ENCODE data around the gene UBE2Z. TPM values are rescaled to one million over a fixed set of nuclear protein-coding genes. Genes with fewer than 3 reads are reported as not detected.
"Not testable (repeated sequence)": the region's sequence is repeated elsewhere in the genome, so short reads cannot be mapped to it uniquely, and the experiment has no call there.

UBE2Z gene
- total and polyA plus RNA-seq, 5 donors from 2014 or later = 59.2 to 98.3 (median 70.5) TPM

- not testable (repeated sequence) for H3K4me3 ChIP-seq (ENCODE audit: low read depth, low read length); H3K4me1 Mint-ChIP-seq; ATAC-seq (ENCODE audit: low read depth in 2 of 2); H3K27me3 Mint-ChIP-seq; H3K9me3 Mint-ChIP-seq; H3K4me3 Mint-ChIP-seq; H3K27ac ChIP-seq (ENCODE audit: insufficient read depth, low read length, poor library complexity, severe bottlenecking); H3K4me1 ChIP-seq (ENCODE audit: control insufficient read depth, insufficient read depth, low read length, poor library complexity, severe bottlenecking); H3K36me3 ChIP-seq (ENCODE audit: control insufficient read depth, insufficient read depth, low read length); H3K27me3 ChIP-seq (ENCODE audit: control insufficient read depth, insufficient read depth, low read length); H3K27ac Mint-ChIP-seq; DNase-seq; H3K9me3 ChIP-seq (ENCODE audit: control insufficient read depth in 2 of 2, low read length in 2 of 2); H3K36me3 Mint-ChIP-seq
These were observed 35.8 kb upstream of the UBE2Z start for GRCh38 chr17:48872409-48872808.

GRCh38 chr17:48873209-48873608 lies 35.0 kb upstream of the UBE2Z start:
- DNase-seq = no peak
- Mint-ChIP-seq H3K36me3 (no peaks in the 10 kb centered on the region), H3K27ac (no peak overlapping the region), H3K4me3 (no peak overlapping the region), H3K27me3 (no peaks in the 10 kb centered on the region), H3K9me3 (no peaks in the 10 kb centered on the region), H3K4me1 (peaks cover 0 to 4% (median 0%) of the 10 kb centered on the region in 4 donors)
- no peaks in the 10 kb centered on the region for H3K27me3 ChIP-seq (ENCODE audit: control insufficient read depth, insufficient read depth, low read length)
- H3K27ac ChIP-seq (ENCODE audit: insufficient read depth, low read length, poor library complexity, severe bottlenecking) = no peak overlapping the region
- H3K36me3 ChIP-seq (ENCODE audit: control insufficient read depth, insufficient read depth, low read length) = no peaks in the 10 kb centered on the region
- no peaks in the 10 kb centered on the region for H3K4me1 ChIP-seq (ENCODE audit: control insufficient read depth, insufficient read depth, low read length, poor library complexity, severe bottlenecking)
- H3K4me3 ChIP-seq (ENCODE audit: low read depth, low read length) = no peak overlapping the region
- H3K9me3 ChIP-seq (ENCODE audit: control insufficient read depth in 2 of 2, low read length in 2 of 2) = no peaks in the 10 kb centered on the region
- no peak for ATAC-seq (ENCODE audit: low read depth in 2 of 2)

- no peaks in the 10 kb centered on the region for H3K36me3 ChIP-seq (ENCODE audit: control insufficient read depth, insufficient read depth, low read length)
- DNase-seq (no peak), ATAC-seq (ENCODE audit: low read depth in 2 of 2) (no peak)
- H3K9me3 ChIP-seq (ENCODE audit: control insufficient read depth in 2 of 2, low read length in 2 of 2) = no peaks in the 10 kb centered on the region
- H3K4me3 ChIP-seq (ENCODE audit: low read depth, low read length) = no peak overlapping the region
- Mint-ChIP-seq H3K9me3 (no peaks in the 10 kb centered on the region), H3K27ac (no peak overlapping the region), H3K27me3 (no peaks in the 10 kb centered on the region), H3K4me3 (no peak overlapping the region), H3K36me3 (no peaks in the 10 kb centered on the region), H3K4me1 (peaks cover 0 to 4% (median 0%) of the 10 kb centered on the region in 4 donors)
- no peak overlapping the region for H3K27ac ChIP-seq (ENCODE audit: insufficient read depth, low read length, poor library complexity, severe bottlenecking)
- H3K4me1 ChIP-seq (ENCODE audit: control insufficient read depth, insufficient read depth, low read length, poor library complexity, severe bottlenecking) = no peaks in the 10 kb centered on the region
- H3K27me3 ChIP-seq (ENCODE audit: control insufficient read depth, insufficient read depth, low read length) = no peaks in the 10 kb centered on the region
These were observed 34.3 kb upstream of the UBE2Z start for GRCh38 chr17:48873696-48874443.

GRCh38 chr17:48878920-48879898 lies 29.0 kb upstream of the UBE2Z start:
- Mint-ChIP-seq H3K4me1 (no peaks in the 10 kb centered on the region), H3K4me3 (no peak overlapping the region), H3K27ac (no peak overlapping the region), H3K36me3 (no peaks in the 10 kb centered on the region), H3K9me3 (no peaks in the 10 kb centered on the region), H3K27me3 (peaks cover 4% of the 10 kb centered on the region)
- DNase-seq (peak; percentile 42 to 78 (median 74)), ATAC-seq (ENCODE audit: low read depth in 2 of 2) (peak; percentile 81 to 88)
- no peaks in the 10 kb centered on the region for H3K27me3 ChIP-seq (ENCODE audit: control insufficient read depth, insufficient read depth, low read length)
- no peak overlapping the region for H3K4me3 ChIP-seq (ENCODE audit: low read depth, low read length)
- no peaks in the 10 kb centered on the region for H3K36me3 ChIP-seq (ENCODE audit: control insufficient read depth, insufficient read depth, low read length)
- H3K4me1 ChIP-seq (ENCODE audit: control insufficient read depth, insufficient read depth, low read length, poor library complexity, severe bottlenecking) = no peaks in the 10 kb centered on the region
- H3K9me3 ChIP-seq (ENCODE audit: control insufficient read depth in 2 of 2, low read length in 2 of 2) = no peaks in the 10 kb centered on the region
- no peak overlapping the region for H3K27ac ChIP-seq (ENCODE audit: insufficient read depth, low read length, poor library complexity, severe bottlenecking)

- DNase-seq (no peak), ATAC-seq (ENCODE audit: low read depth in 2 of 2) (no peak)
- Mint-ChIP-seq H3K4me3 (no peak overlapping the region), H3K9me3 (no peaks in the 10 kb centered on the region), H3K27ac (no peak overlapping the region), H3K4me1 (peaks cover 0 to 4% (median 0%) of the 10 kb centered on the region in 4 donors), H3K36me3 (no peaks in the 10 kb centered on the region), H3K27me3 (peaks cover 5% of the 10 kb centered on the region)
- Histone ChIP-seq H3K36me3 (ENCODE audit: control insufficient read depth, insufficient read depth, low read length) (no peaks in the 10 kb centered on the region), H3K27ac (ENCODE audit: insufficient read depth, low read length, poor library complexity, severe bottlenecking) (no peak overlapping the region), H3K4me3 (ENCODE audit: low read depth, low read length) (no peak overlapping the region), H3K27me3 (ENCODE audit: control insufficient read depth, insufficient read depth, low read length) (no peaks in the 10 kb centered on the region), H3K4me1 (ENCODE audit: control insufficient read depth, insufficient read depth, low read length, poor library complexity, severe bottlenecking) (peaks cover 5% of the 10 kb centered on the region), H3K9me3 (ENCODE audit: control insufficient read depth in 2 of 2, low read length in 2 of 2) (no peaks in the 10 kb centered on the region)
These were observed 25.9 kb upstream of the UBE2Z start for GRCh38 chr17:48882272-48882671.

- DNase-seq = no peak
These were observed 25.0 kb upstream of the UBE2Z start for GRCh38 chr17:48883171-48883570.

GRCh38 chr17:48890086-48890485 lies 18.1 kb upstream of the UBE2Z start:
- H3K36me3 ChIP-seq (ENCODE audit: control insufficient read depth, insufficient read depth, low read length) = peaks cover 3% of the 10 kb centered on the region
- H3K4me1 Mint-ChIP-seq = peaks cover 4 to 36% (median 16%) of the 10 kb centered on the region in 4 donors
- H3K36me3 Mint-ChIP-seq = no peaks in the 10 kb centered on the region
- H3K27ac ChIP-seq (ENCODE audit: insufficient read depth, low read length, poor library complexity, severe bottlenecking) = no peak overlapping the region
- peaks cover 15% of the 10 kb centered on the region for H3K4me1 ChIP-seq (ENCODE audit: control insufficient read depth, insufficient read depth, low read length, poor library complexity, severe bottlenecking)
- H3K27me3 ChIP-seq (ENCODE audit: control insufficient read depth, insufficient read depth, low read length) = no peaks in the 10 kb centered on the region
- no peak overlapping the region for H3K4me3 ChIP-seq (ENCODE audit: low read depth, low read length)
- DNase-seq (no peak), ATAC-seq (ENCODE audit: low read depth in 2 of 2) (no peak)
- peaks cover 0 to 2% (median 0%) of the 10 kb centered on the region in 7 donors for H3K9me3 Mint-ChIP-seq
- no peak overlapping the region for H3K4me3 Mint-ChIP-seq
- H3K27ac Mint-ChIP-seq = no peak overlapping the region
- no peaks in the 10 kb centered on the region for H3K27me3 Mint-ChIP-seq
- H3K9me3 ChIP-seq (ENCODE audit: control insufficient read depth in 2 of 2, low read length in 2 of 2) = no peaks in the 10 kb centered on the region

More at GRCh38 chr17:48883171-48883570, 25.0 kb upstream of the UBE2Z start:
- Histone ChIP-seq H3K4me3 (ENCODE audit: low read depth, low read length) (no peak overlapping the region), H3K36me3 (ENCODE audit: control insufficient read depth, insufficient read depth, low read length) (no peaks in the 10 kb centered on the region), H3K4me1 (ENCODE audit: control insufficient read depth, insufficient read depth, low read length, poor library complexity, severe bottlenecking) (peaks cover 5% of the 10 kb centered on the region), H3K27me3 (ENCODE audit: control insufficient read depth, insufficient read depth, low read length) (no peaks in the 10 kb centered on the region), H3K9me3 (ENCODE audit: control insufficient read depth in 2 of 2, low read length in 2 of 2) (no peaks in the 10 kb centered on the region), H3K27ac (ENCODE audit: insufficient read depth, low read length, poor library complexity, severe bottlenecking) (no peak overlapping the region)
- ATAC-seq (ENCODE audit: low read depth in 2 of 2) = no peak
- peak overlapping the region in 1 of 4 donors; percentile 11 for H3K4me3 Mint-ChIP-seq
- no peaks in the 10 kb centered on the region for H3K36me3 Mint-ChIP-seq
- H3K9me3 Mint-ChIP-seq = no peaks in the 10 kb centered on the region
- H3K27me3 Mint-ChIP-seq = peaks cover 5% of the 10 kb centered on the region
- H3K4me1 Mint-ChIP-seq = peaks cover 0 to 4% (median 0%) of the 10 kb centered on the region in 4 donors
- peak overlapping the region in 1 of 3 donors; percentile 15 for H3K27ac Mint-ChIP-seq

Data from CD4-positive, CD25-positive, alpha-beta regulatory T cell (primary cell).